ENCODE measurements around the gene MYO10.
A peak's percentile ranks its signal among the peaks of the same experiment; 100 is the strongest.
"Not testable (repeated sequence)": the region's sequence is repeated elsewhere in the genome, so short reads cannot be mapped to it uniquely, and the experiment has no call there.

Gene MYO10

DNA sequence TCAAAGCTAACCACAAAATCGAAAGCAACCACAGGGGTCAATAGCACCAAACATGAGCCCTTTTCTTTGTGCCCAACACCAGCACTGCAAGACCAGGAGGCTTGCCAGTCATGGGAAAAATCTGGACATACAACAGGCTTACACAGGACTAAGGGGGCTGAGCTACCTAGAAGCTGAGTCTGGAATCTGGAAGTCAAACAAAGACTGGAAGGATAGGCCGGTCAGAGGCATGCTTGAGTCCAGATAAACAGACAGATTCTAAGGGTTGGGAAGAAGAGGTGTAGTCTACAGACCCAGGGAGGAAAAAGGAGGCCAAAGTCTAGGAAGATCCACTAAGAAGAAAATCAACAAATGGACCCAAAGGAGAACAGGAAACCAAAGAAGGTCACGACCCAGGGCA is 73.3 kb downstream of the MYO10 start:
- no peak for DNase-seq

DNA sequence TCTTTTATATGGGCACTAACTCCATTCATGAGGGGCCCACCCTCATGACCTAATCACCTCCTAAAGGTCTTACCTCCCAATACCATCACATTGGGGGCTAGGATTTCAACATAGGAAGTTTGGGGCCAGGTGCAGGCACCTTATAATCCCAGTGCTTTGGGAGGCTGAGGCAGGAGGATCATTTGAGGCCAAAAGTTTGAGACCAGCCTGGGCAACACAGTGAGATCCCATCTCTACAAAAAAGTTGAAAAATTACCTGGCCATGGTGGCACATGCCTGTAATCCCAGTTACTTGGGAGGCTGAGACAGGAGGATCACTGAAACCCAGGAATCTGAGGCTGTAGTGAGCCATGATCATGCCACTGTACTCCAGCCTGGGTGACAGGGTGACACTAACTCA is 76.7 kb downstream of the MYO10 start:
- no peak for DNase-seq

DNA sequence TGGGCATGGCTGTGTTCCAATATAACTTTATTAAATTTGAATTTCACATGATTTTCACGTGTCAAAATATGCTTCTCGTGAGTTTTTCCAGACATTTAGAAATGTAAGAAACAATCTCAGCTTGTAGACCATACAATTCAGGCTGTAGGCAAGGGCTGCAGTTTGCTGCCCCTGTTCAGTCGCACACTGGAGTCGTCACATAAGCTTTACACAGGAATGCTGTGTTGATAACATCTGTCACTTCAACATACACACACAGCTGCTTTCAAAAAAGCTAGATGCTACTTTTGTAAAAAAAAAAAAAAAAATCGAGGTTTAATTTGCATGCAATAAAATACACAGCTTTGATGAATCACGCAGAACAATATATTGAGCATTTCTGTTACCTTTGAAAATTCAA is 77.9 kb downstream of the MYO10 start:
- DNase-seq: no peak

DNA sequence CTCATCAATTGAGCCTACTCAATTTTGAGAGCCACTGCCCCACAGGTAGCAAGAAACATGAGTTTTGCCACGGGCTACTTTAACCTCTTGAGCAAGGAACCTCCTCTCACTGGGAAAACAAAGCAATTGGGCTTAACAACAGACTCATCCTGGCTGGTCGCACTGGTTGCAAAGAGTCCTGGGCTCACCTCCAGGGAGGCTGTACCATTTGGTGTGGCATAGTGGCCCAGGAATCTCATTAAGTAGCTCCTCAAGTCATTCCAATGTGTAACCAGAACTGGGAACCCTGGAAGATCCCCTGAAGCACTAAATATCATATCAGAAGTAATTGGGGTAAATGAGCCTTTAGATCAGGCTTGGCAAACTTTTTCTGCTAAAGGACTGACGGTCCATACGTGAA is 78.5 kb downstream of the MYO10 start:
- no peak for DNase-seq

DNA sequence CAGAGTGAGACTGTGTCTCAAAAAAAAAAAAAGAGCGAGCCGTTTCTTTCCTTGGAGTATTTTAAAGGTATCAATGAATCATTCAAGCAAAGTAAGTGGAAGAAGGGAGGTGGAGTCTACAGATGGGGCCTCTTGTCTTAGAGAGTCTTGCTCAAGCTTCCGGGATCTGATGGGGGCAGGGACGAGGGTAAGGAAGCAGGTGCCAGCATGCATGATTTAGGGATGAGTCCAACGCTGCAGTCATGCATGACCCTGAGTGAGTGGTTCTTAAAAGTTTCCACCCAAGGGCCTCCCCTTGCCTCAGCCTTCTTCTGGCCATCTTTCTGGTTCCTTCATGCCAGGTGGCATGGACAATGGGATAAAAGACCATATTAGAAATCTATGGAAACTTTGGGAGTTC is 79.6 kb downstream of the MYO10 start:
- DNase-seq: no peak

DNA sequence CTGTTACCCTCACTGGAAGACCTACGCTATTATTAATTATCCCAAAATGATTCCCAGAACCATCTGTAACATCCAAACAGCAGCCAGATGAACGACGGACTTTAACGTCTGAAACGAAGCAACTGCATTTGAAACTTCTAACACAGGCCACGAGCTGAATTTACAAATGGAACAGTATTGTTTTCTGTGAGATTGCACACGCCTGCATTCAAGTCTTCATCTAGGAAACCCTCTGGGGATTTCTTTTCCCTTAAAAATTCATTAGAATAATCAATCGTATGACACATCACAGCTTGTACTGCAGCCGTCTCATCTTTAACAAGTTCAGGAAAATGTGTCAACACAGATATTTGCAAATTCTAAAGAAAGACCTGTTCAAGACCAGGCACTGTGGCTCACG is 80.2 kb downstream of the MYO10 start:
- no peak for DNase-seq

DNA sequence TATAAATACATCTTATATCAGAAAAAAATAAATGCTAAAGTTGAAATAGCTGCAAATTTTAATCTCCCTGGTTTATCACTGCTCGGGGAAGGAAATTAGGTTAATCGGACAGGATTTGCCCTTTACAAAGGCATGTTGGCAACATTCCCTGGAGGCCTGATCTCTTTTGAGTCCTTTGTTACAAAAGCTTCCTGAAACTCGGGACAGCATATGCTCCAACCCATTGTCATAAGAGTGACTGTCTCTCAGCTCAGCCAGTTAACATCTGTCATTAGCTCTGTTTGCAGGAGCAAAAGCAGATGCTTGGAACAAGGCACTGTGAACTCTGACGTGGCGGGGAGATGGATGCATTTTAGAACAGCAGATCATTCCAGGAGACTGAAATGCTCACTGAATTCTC is 80.6 kb downstream of the MYO10 start:
- DNase-seq: peak in 2 of 14 donors; percentile 12 to 36

DNA sequence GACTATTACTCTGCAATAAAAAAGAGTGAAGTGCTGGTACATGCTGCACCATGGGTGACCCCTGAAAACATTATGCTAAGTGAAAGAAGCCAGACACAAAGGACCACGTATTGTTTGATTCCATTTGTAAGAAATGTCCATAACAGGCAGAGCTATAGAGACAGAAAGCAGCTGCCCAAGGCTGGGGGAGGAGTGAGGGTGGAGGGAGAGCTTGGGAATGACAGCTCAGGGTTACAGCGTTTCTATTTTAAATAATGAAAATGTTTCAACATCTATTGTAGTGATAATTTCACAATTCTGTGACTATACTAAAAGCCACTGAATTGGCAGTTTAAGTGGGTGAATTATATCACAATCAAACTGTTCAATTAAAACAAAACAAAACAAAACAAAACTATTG is 81.7 kb downstream of the MYO10 start:
- DNase-seq: no peak

DNA sequence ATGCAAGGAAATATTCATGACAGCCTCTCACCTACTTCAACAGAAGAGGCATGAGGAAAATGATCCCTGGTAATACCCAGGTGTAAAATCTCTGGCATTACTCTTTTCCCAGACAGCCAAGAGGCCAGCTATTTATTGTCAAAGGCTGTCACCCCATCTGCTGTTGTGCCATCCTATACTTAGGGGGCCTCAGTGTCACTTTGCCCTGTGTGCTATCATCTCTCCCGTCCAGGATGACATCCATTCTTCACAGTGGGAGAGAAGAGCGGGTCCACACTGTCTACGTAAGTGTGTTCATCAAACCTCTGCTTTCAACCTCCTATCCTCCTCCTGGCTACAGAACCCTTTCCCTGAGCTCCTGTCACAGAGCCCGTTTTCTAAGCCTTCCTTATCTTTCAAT is 82.6 kb downstream of the MYO10 start:
- no peak for DNase-seq

DNA sequence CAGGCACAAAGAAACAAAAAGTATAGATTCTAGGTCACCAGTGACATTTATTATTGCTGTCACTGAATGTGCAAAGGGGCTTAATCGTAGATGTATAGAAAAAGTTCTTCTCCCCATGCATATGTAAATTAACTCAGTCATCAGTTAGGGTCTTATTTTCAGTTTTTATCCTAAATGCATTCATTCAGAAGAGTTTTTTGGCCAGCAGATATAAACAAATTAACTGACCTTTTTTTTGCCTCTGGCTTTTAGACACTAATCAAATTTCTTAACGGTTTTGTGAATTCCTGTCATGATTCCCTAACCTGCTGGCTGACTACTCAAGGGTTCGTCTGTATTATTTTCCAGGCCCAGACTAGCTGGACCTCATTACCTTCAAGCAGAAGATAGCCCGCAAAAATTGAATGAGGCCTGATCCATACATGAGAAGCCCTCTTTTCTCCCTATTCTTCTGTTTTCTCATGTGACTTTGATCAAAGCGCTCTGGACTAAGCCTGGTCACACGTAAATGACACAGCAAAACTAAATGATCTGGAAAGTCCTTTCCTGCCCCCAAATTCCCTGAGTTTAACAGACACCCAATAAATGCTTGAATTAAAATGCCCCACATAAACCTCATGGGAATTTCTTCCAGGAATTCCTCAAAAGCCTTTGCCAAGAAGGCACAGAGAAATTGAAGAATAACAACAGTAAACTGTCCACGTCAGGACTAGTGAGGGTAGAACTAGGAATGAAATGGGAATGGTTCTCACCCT is 83.7 kb downstream of the MYO10 start:
- DNase-seq: no peak

DNA sequence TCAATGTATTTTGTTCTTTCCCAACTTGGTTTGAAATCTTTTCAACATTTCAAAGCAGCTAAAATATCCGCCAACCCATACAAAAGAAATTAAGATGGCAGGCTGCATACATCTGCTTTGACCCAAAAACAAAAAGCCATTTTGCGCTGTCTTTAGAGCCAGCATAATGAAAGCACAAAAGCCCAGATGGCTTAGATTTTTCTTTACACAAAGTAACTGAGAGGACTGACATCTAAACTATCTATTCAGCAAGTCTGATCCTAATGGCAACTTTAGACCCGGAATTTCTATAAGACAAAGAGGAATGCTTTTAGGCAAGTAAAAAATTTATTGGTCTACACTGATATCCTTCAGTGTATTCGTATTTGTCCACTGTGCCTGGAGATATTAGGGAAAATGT is 86.3 kb downstream of the MYO10 start:
- DNase-seq: no peak

DNA sequence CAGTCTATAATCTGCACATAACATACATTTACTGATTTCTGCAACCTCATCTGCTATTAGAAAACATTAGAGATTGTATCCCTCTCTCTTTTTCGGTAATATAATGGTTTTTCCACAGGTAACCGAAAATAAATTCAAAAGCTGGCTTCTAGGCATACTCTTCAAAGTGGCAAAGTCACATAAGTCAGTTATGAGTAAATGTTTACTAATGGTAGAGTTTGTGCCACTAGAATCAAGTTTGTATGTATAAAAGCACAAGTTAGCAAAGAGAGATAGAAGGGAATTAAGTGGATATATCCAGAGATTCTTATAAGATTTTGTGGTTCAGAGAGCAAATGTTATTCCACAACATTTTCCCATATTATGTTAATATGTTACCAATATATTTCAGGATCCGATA is 86.9 kb downstream of the MYO10 start:
- no peak for DNase-seq

DNA sequence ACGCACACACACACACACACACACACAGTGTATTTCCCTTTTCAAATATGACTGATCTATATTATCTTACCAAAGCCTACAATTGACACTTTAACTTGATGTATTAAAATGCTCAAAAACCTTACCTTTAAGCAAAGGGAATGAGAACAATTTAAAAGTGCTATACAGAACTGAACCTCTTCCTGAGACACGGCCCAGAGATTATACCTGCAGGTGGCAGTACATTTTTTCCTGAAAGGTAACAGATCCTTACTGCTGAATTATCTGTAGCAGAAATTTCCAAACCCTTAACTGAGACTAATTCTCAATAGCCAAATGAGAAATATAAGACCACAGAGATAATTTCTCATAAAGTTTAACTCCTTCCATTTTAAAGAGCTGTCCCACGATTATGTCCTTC is 91.1 kb downstream of the MYO10 start:
- DNase-seq: no peak

DNA sequence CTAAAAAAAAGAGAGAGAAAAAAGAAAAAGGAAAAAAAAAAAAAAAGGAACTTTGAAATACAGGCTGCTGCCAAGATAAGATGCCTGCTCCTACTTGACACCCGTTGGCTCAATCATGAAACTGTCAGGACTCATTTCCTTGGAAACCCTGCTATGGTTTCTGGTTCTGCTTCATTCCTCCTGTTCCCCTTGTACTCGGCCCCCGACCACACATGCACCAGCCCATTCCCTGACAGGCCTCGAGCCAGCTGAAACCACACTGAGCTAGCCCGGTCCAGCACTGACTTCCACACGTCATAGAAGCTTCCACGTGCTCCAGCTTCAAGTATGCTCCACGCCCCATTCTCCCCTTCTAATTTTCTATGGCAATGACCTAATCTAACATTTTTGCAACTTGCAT is 93.2 kb downstream of the MYO10 start:
- no peak for DNase-seq

DNA sequence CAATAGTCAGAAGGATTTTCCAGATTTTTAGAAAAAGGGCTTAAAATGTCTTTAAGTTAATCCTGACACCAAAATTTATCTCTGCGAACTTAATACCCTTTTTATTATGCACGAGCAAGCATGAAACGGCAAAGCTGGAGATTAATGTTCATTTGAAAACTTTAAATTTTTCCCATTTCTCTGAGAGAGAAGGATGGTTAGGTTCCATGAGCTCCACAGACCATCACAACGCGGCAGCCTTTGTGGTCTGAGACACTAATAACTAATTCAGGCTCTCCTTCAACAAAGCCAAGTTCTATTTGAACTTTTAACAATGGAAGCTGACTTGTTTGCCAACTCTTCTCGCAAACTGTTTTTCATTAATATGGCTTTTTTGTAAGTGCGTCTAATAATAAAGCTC is 94.7 kb downstream of the MYO10 start:
- DNase-seq: no peak

DNA sequence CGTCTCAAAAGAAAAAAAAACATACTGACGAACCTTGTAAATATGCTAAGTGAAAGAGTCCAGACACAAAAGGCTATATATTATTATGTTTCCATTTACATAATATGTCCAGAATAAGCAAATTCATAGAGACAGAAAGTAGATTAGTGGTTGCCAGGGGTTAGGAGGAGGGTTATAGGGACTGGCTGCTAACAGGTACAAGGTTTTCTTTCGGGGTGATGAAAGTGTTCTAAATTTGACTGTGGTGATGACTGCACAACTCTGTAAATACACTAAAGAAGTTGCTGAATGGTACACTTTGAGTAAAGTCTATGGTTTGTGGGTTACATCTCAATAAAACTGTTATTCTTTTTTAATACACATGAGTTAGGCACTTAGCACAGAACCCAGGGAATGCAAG is 98.8 kb downstream of the MYO10 start:
- DNase-seq: no peak

DNA sequence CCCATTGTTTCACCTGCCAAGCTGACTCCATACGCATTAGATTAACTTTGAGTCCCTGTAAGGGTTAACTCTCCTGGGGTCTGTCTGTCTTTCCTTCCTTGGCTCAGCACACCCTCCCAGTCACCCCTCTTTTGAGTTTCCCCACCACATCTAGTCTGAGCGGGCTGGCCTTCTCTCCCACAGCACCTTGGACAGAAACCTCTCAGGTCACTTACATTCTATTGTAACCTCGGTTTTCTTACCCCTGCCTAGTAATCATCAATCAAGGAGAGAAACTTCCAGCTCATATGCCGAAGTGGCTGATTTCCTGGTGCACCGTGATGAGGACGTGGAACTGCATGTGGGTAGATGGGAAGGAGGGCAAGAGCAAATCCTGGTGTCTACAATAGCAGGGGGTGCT is 102.1 kb downstream of the MYO10 start:
- DNase-seq: no peak

DNA sequence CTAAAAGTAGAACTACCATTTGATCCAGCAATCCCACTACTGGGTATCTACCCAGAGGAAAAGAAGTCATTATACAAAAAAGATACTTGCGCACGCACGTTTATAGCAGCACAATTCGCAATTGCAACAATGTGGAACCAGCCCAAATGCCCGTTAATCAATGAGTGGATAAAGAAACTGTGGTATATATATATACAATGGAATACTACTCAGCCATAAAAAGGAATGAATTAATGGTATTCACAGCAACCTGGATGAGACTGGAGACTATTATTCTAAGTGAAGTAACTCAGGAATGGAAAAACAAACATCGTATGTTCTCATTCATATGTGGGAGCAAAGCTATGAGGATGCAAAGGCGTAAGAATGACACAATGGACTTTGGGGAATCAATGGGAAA is 104.8 kb downstream of the MYO10 start:
- not testable (repeated sequence) for DNase-seq

DNA sequence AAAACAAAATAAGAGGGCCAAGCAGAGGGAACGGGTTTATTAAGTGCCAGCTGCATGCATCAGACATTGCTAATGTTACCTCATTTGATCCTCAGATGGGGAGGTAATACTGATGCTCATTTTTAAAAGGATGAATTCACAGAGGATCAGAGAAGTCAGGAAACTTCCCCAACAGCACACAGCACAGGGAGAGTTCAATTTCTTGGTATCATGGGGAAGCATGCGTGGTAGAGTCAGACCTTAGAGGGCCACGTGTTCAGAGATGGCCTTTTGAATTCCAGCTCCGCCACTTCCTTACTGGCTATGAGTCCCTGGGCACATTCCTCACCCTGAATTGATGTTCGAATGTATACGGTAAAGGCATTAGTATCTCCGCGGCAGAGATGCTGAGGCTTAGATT is 108.3 kb downstream of the MYO10 start:
- DNase-seq: no peak

DNA sequence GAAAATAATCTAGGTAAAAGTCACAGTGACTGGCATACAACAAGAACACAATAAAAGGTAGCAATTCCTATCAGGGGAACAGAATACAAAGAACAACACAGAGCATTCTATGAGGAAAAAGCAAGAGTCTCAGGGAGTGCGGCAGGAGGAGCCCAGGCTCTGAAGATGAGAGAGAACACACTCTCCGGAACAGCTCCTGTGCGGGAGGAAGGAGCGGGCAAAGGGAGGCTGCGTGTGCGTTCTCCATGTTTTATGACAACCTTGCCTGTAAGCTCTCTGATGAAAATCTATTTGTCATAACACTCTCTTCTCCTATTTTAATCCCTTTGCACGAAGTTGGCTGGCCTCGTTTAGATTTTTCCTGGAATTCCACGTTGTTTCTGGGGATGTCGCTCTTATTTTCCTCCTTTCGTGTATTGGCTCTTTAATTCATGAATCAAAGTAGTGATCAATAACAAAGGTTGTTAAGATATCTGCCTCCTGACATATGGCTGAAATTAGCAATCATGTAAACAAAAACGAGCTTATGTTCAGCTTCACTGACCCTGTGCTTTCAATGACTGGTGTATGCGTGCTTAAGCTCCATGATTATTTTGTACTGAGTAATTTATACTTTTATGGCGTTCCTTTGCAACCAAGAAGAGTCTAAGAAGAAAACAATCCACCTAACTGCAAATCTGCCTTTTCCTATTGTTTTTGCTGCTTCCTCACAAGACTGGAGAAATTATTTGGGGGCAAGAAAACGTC is 109.5 kb downstream of the MYO10 start:
- no peak for DNase-seq

DNA sequence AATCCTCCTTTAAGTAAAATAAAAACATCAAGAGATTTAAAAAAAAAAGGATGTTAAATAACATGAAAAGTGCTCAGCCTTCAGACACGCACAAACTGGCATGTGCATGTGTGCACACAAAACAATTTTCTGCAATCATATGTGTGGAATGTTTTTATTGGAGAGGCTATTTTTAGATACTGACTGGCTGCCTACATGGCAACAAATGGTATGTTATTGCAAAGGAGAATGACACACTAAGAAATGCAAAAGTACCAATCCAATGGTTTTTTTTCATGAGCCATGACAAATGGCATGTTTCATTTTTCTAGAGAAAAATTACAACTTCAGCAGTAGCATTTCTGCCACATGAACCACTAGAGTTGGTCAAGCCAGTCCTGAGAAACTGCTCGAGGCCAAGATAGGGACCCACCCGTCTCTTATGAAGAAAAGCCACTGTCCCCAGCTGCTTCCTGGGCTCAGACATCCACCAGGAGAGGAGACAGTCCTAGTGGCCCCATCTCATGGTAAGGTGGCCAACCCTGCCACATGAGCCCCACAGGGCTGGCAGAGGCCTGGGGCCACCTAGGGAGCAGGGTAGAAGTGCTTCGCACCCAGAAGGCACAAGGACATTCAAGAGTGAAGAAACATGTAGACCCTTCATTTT is 116.4 kb downstream of the MYO10 start:
- no peak for DNase-seq

DNA sequence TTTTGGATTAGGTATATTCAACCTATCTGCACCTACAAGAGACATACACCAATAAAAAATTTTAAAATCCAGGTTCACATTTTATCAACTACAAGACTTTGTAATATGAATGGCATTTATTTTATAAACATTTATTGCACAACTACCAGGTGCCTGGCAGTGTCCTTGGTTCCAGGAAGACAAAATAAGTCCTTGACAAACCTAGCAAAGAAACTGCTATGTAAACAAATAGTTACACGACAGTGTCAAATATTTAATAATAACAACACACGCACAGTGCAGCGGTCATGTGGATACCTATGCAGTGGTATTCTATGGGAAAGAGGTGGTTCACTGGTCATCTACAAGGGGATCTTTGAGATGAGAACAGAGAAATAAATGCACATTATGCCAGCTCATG is 120.7 kb downstream of the MYO10 start:
- no peak for DNase-seq

DNA sequence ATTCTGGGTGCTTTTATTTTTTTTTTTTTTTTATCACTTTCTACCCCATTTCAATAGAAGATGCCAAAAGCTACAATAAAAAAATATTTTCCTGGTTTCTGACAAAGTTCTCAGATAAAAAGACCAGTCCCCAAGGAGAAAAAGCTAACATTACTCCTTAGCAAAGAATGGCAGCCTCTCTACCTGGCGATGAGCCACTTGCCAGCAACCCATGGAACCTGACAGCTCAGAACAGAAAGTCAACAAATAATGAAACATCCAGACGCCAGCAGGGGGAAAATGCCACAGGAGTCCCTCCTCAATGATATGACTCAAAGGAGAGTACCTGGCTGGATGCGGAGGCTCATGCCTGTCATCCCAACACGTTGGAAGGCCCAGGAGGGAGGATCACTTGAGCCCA is 123.2 kb downstream of the MYO10 start:
- no peak for DNase-seq

DNA sequence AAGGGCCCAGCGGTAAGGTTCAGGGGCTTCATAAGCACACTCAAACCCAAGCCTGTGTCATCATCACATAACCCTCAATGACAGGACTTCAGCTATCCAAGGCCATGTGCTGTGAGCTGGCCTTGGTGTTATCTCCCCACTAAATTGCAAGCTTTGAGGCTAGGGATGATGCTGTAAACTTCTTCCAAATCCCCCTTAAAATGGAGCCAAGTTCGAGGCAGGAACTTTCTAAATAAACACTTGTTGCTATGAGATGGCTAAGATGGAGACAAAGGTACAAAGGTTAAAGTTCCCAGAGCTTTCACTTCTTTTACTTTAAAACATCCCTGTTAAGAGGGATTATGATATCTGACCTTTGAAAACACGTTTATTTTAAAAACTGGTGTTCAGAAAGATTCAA is 123.6 kb downstream of the MYO10 start:
- no peak for DNase-seq

Measured in C1 segment of cervical spinal cord (tissue), 14 donors.